Kidney (tissue), 14 donors: ENCODE data around the gene FOXO1. TPM values are rescaled to one million over a fixed set of nuclear protein-coding genes. Genes with fewer than 3 reads are reported as not detected.

ENCODE experiments used
- DNase-seq, 5 donors: peaks; one replicate each; pipeline ENCODE4 v3.0.0-alpha.2; 2013 to 2020
- FAIRE-seq: peaks from 2 replicates; lab custom pipeline; 2012; peaks lifted over from hg19 to GRCh38; lab: Jason Lieb, UNC
- H3K27ac ChIP-seq, 2 donors: one replicate each; pipeline ENCODE4 v1.7.0; 2013; ENCODE audit warnings: low read depth in 2 of 2, low read length in 2 of 2, inconsistent platforms in 1 of 2
- H3K27me3 ChIP-seq: one replicate; pipeline ENCODE4 v1.7.1; 2013; ENCODE audit warnings: low read length, inconsistent platforms; ENCODE audit not compliant: control insufficient read depth, insufficient read depth
- H3K36me3 ChIP-seq, 3 donors: one replicate each; pipeline versions ENCODE4 v1.7.0 to v1.7.1; 2013; ENCODE audit warnings: low read length in 3 of 3, control low read depth in 1 of 3, inconsistent platforms in 1 of 3; ENCODE audit not compliant: insufficient read depth in 3 of 3, control insufficient read depth in 2 of 3
- H3K4me1 ChIP-seq, 3 donors: one replicate each; pipeline versions ENCODE4 v1.7.0 to v1.7.1; 2013; ENCODE audit warnings: low read length in 3 of 3, inconsistent platforms in 1 of 3, low read depth in 1 of 3; ENCODE audit not compliant: control insufficient read depth in 2 of 3, insufficient read depth in 2 of 3
- H3K4me3 ChIP-seq, 3 donors: one replicate each; pipeline versions ENCODE4 v1.7.0 to v1.8.1; 2013; ENCODE audit warnings: low read length in 3 of 3, control low read depth in 1 of 3, inconsistent platforms in 1 of 3
- H3K9ac ChIP-seq, 3 donors: one replicate each; pipeline versions ENCODE4 v1.7.0 to v1.7.1; 2013; ENCODE audit warnings: low read length in 3 of 3, control low read depth in 1 of 3, inconsistent platforms in 1 of 3
- H3K9me3 ChIP-seq, 3 donors: one replicate each; pipeline versions ENCODE4 v1.7.0 to v1.7.1; 2013; ENCODE audit warnings: low read length in 3 of 3, control low read depth in 1 of 3, inconsistent platforms in 1 of 3; ENCODE audit not compliant: control insufficient read depth in 2 of 3, insufficient read depth in 1 of 3
- CTCF ChIP-seq: IDR thresholded peaks from 3 replicates; pipeline ENCODE4 v1.5.1; 2012; ENCODE audit warnings: mild to moderate bottlenecking, moderate library complexity, borderline replicate concordance; ENCODE audit not compliant: insufficient read depth; ENCODE audit errors: extremely low read depth
- intact Hi-C: fragments of 100-400 bp; cut with DNase I; formaldehyde crosslinking; loops from one replicate; pipeline ENCODE4 v1.11.1; 2022
- polyA plus RNA-seq: library from polyadenylated mRNA; stranded (reverse); fragments of 350-450 nt; fragmentation: Illumina TruSeq; extraction: RNeasy Lipid Tissue Mini Kit (QIAGEN cat#74804); gene quantifications from one replicate; pipeline ENCODE4 v1.2.3, GENCODE V29; 2014; ENCODE audit warnings: low read depth, low replicate concordance; ENCODE audit not compliant: insufficient read depth
- total RNA-seq: library from RNA; stranded (reverse); fragmentation: NEBNext Ultra II Directional; extraction: Animal tissue kit (Norgen Biotek cat#: 25700); gene quantifications from one replicate; pipeline ENCODE4 v1.2.1, GENCODE V29; 2021
- donor health status: control.
- donor health status: control.
- donor health status: control.
- donor health status: control.
- donor health status: control.
- donor health status: DM: yes; HTN: yes; CAD: no.
- donor health status: Normal renal cell carcinoma (clear cell type).

FOXO1 gene
- total and polyA plus RNA-seq, 2 donors from 2014 or later = 8.6 to 54.6 TPM

GRCh38 chr13:40626561-40626960 lies 39.9 kb downstream of the FOXO1 start:
- peaks cover 0 to 9% (median 5%) of the 10 kb centered on the region in 3 donors for H3K4me1 ChIP-seq
- intact Hi-C loops = no loop called here

GRCh38 chr13:40624986-40625385 lies 41.5 kb downstream of the FOXO1 start:
- intact Hi-C loops = no loop called here
- no peak overlapping the region for H3K9ac ChIP-seq
- no peak overlapping the region for H3K27ac ChIP-seq
- FAIRE-seq = no peak
- no peaks in the 10 kb centered on the region for H3K4me1 ChIP-seq
- no peak for DNase-seq
- no peaks in the 10 kb centered on the region for H3K36me3 ChIP-seq
- no peaks in the 10 kb centered on the region for H3K9me3 ChIP-seq
- TF ChIP-seq CTCF = no peak
- no peak overlapping the region for H3K4me3 ChIP-seq
- no peaks in the 10 kb centered on the region for H3K27me3 ChIP-seq

More at GRCh38 chr13:40626561-40626960, 39.9 kb downstream of the FOXO1 start:
- FAIRE-seq = no peak
- no peak for TF ChIP-seq CTCF
- Histone ChIP-seq H3K4me3 (no peak overlapping the region), H3K27ac (no peak overlapping the region), H3K9me3 (no peaks in the 10 kb centered on the region), H3K27me3 (no peaks in the 10 kb centered on the region), H3K9ac (no peak overlapping the region), H3K36me3 (no peaks in the 10 kb centered on the region)
- no peak for DNase-seq

GRCh38 chr13:40624383-40624782 lies 42.1 kb downstream of the FOXO1 start:
- Histone ChIP-seq H3K27ac (no peak overlapping the region), H3K27me3 (no peaks in the 10 kb centered on the region), H3K9me3 (no peaks in the 10 kb centered on the region), H3K4me1 (peaks cover 0 to 3% (median 0%) of the 10 kb centered on the region in 3 donors), H3K4me3 (no peak overlapping the region), H3K9ac (no peak overlapping the region), H3K36me3 (no peaks in the 10 kb centered on the region)
- intact Hi-C loops = no loop called here
- TF ChIP-seq CTCF = no peak
- no peak for FAIRE-seq
- DNase-seq = no peak

GRCh38 chr13:40622761-40623160 lies 43.7 kb downstream of the FOXO1 start:
- no peak overlapping the region for H3K9ac ChIP-seq
- no peak for TF ChIP-seq CTCF
- no peak for FAIRE-seq
- H3K27me3 ChIP-seq = no peaks in the 10 kb centered on the region
- H3K9me3 ChIP-seq = no peaks in the 10 kb centered on the region
- H3K36me3 ChIP-seq = no peaks in the 10 kb centered on the region
- intact Hi-C loops = no loop called here
- DNase-seq = no peak
- peaks cover 0 to 3% (median 0%) of the 10 kb centered on the region in 3 donors for H3K4me1 ChIP-seq
- H3K27ac ChIP-seq = no peak overlapping the region
- H3K4me3 ChIP-seq = no peak overlapping the region
